22Rv1 (cell line): ENCODE data around the gene PROZ.

ENCODE experiments used
- ZFX ChIP-seq: fragments of 450-650 bp; IDR thresholded peaks from 2 replicates; pipeline ENCODE4 v1.6.1; 2017; ENCODE audit warnings: antibody characterized with exemption, borderline replicate concordance
- TF ChIP-seq, protein P1 (sequence below): fragments of 450-650 bp; IDR thresholded peaks from 2 replicates; pipeline ENCODE4 v1.5.1; 2017; ENCODE audit warnings: mild to moderate bottlenecking

DNA sequence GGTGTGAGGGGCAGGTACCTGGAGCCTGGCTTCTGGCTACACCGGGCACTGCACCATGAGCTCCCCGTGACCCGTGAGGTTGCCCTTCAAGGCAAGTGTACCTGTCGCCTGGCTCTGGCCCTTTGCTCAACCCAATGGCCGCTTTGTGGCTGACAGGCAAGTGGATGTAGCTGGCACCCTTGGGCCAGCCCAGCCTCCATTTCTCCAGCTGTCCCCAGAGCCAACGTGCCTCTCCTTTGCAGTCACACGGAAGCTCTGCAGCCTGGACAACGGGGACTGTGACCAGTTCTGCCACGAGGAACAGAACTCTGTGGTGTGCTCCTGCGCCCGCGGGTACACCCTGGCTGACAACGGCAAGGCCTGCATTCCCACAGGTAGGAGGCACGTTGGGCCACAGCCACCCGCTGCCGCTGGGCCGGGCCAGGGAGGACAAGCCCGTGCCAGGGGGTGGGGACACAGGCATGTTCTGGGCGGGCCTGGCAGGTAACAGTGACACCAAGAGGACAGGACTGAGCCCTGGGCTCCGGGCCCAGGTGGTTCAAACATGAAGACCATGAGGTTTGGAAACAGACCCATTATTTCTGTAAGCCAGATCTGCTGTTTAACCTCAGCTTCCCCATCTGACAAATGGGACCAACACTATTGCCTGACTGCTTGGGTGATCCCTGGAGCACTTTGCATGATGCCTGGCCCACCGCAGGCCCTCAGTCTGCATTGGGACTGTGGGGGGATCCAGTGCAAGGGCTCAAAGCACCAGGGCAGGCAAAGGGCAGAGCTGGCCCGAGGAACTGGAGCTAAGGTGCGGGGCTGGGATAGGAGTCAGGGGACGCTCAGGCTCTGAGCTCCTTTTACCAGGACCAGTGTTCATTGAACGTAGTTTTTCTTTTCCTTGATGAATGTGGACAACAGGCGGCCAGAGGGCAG is 17.5 kb upstream of the PROZ start:
- TF ChIP-seq, protein P1, sequence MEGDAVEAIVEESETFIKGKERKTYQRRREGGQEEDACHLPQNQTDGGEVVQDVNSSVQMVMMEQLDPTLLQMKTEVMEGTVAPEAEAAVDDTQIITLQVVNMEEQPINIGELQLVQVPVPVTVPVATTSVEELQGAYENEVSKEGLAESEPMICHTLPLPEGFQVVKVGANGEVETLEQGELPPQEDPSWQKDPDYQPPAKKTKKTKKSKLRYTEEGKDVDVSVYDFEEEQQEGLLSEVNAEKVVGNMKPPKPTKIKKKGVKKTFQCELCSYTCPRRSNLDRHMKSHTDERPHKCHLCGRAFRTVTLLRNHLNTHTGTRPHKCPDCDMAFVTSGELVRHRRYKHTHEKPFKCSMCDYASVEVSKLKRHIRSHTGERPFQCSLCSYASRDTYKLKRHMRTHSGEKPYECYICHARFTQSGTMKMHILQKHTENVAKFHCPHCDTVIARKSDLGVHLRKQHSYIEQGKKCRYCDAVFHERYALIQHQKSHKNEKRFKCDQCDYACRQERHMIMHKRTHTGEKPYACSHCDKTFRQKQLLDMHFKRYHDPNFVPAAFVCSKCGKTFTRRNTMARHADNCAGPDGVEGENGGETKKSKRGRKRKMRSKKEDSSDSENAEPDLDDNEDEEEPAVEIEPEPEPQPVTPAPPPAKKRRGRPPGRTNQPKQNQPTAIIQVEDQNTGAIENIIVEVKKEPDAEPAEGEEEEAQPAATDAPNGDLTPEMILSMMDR = peak; percentile 47
- no peak for TF ChIP-seq ZFX
